Ovary (tissue), 3 donors: Measurements from ENCODE around the gene VPS33B.

ENCODE experiments used
- CTCF ChIP-seq, 3 donors: fragments of 450-650 bp in 2 of 3; fragments of 200-600 bp in 1 of 3; IDR thresholded peaks; one replicate each; pipeline versions ENCODE4 v1.5.1 to v1.8.0; 2016 to 2022; ENCODE audit warnings: antibody characterized with exemption in 3 of 3, mild to moderate bottlenecking in 1 of 3
- POLR2A ChIP-seq: fragments of 450-650 bp; IDR thresholded peaks from one replicate; pipeline ENCODE4 v1.6.1; 2017; ENCODE audit warnings: antibody characterized with exemption, mild to moderate bottlenecking, moderate library complexity
- donor health status: DM: no; HTN: no; CAD: no.

GRCh38 chr15:91061230-91061629 lies 38.8 kb upstream of the VPS33B start:
- TF ChIP-seq CTCF (IDR thresholded peaks at IDR 0.05) (no peak), POLR2A (no peak)
